ENCODE results near the gene ITLN1.

Gene ITLN1

DNA sequence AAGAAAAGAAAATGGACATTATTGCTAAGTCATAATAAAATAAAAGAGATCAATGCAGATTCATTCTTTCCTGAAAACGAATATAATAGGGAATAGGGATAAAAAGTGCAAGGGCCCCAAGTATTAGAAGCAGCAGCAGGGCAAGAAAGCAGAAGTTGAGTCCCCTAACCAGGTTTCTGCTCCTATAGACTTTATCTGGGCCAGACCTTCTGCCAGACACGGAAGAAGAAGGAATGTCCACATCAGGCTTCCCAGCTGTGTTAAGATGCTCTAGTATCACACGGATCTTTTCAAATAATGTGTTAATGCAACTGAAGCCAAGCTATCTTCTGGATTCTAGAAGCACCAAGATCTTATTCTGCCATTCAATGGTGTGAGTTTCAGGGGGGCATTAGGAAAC is 49.2 kb downstream of the ITLN1 start (continued):
- TF ChIP-seq, protein P1, sequence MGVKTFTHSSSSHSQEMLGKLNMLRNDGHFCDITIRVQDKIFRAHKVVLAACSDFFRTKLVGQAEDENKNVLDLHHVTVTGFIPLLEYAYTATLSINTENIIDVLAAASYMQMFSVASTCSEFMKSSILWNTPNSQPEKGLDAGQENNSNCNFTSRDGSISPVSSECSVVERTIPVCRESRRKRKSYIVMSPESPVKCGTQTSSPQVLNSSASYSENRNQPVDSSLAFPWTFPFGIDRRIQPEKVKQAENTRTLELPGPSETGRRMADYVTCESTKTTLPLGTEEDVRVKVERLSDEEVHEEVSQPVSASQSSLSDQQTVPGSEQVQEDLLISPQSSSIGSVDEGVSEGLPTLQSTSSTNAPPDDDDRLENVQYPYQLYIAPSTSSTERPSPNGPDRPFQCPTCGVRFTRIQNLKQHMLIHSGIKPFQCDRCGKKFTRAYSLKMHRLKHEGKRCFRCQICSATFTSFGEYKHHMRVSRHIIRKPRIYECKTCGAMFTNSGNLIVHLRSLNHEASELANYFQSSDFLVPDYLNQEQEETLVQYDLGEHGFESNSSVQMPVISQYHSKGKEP (tag by site-specific recombination; IDR thresholded peaks at IDR 0.05): no peak
- TF ChIP-seq ZNF335 (tag by site-specific recombination; conservative IDR thresholded peaks at IDR 0.05) (no peak), ZIC2 (tag by site-specific recombination; IDR thresholded peaks at IDR 0.05) (no peak), ZNF302 (tag by site-specific recombination; IDR thresholded peaks at IDR 0.05; ENCODE audit: low read depth) (no peak), ZNF843 (tag by site-specific recombination; IDR thresholded peaks at IDR 0.05) (no peak)

- POLR2A ChIA-PET: no interaction called here
Measured at GRCh38 chr1:160834945-160835565, 49.9 kb downstream of the ITLN1 start.

More at GRCh38 chr1:160834945-160835565, 49.9 kb downstream of the ITLN1 start:
- no peaks in the 10 kb centered on the region for H3K4me1 ChIP-seq (ENCODE audit: control insufficient read depth, insufficient read depth, low read length)
- CTCF ChIA-PET: interaction anchor here (0.6 to 6.6 kb wide), 34 partner anchors 8 to 270 kb away, joined by 3 to 132 read pairs (median 4); partner anchors contain the start of genes ITLN1 and ITLN2
- H3K9me3 ChIP-seq (ENCODE audit: control insufficient read depth, insufficient read depth, low read depth, low read length): no peaks in the 10 kb centered on the region
- H3K36me3 ChIP-seq (ENCODE audit: control insufficient read depth in 2 of 2, insufficient read depth in 1 of 2, low read length in 2 of 2): no peaks in the 10 kb centered on the region
- no peak overlapping the region for H3K27ac ChIP-seq (ENCODE audit: extremely low read depth, low read depth, low read length)
- no peak overlapping the region for H3K4me3 ChIP-seq (ENCODE audit: low read depth, low read length)
- TF ChIP-seq ZNF654 (tag by site-specific recombination; IDR thresholded peaks at IDR 0.05; ENCODE audit: low read depth): peak; percentile 42
- no peak for TF ChIP-seq ZNF133 (tag by site-specific recombination; IDR thresholded peaks at IDR 0.05)
- TF ChIP-seq ZNF132 (tag by site-specific recombination; IDR thresholded peaks at IDR 0.05; ENCODE audit: borderline replicate concordance): no peak
- TF ChIP-seq ZNF660 (tag by site-specific recombination; IDR thresholded peaks at IDR 0.05): peak; percentile 87
- no peak for TF ChIP-seq ZNF544 (tag by site-specific recombination; IDR thresholded peaks at IDR 0.05)
- TF ChIP-seq, protein P2, sequence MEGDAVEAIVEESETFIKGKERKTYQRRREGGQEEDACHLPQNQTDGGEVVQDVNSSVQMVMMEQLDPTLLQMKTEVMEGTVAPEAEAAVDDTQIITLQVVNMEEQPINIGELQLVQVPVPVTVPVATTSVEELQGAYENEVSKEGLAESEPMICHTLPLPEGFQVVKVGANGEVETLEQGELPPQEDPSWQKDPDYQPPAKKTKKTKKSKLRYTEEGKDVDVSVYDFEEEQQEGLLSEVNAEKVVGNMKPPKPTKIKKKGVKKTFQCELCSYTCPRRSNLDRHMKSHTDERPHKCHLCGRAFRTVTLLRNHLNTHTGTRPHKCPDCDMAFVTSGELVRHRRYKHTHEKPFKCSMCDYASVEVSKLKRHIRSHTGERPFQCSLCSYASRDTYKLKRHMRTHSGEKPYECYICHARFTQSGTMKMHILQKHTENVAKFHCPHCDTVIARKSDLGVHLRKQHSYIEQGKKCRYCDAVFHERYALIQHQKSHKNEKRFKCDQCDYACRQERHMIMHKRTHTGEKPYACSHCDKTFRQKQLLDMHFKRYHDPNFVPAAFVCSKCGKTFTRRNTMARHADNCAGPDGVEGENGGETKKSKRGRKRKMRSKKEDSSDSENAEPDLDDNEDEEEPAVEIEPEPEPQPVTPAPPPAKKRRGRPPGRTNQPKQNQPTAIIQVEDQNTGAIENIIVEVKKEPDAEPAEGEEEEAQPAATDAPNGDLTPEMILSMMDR (tag by site-specific recombination; IDR thresholded peaks at IDR 0.05): peak; percentile 17; the same call in 1 of the 2 replicates
- no peak for TF ChIP-seq ZNF626 (tag by site-specific recombination; IDR thresholded peaks at IDR 0.05)
- TF ChIP-seq, protein P3, sequence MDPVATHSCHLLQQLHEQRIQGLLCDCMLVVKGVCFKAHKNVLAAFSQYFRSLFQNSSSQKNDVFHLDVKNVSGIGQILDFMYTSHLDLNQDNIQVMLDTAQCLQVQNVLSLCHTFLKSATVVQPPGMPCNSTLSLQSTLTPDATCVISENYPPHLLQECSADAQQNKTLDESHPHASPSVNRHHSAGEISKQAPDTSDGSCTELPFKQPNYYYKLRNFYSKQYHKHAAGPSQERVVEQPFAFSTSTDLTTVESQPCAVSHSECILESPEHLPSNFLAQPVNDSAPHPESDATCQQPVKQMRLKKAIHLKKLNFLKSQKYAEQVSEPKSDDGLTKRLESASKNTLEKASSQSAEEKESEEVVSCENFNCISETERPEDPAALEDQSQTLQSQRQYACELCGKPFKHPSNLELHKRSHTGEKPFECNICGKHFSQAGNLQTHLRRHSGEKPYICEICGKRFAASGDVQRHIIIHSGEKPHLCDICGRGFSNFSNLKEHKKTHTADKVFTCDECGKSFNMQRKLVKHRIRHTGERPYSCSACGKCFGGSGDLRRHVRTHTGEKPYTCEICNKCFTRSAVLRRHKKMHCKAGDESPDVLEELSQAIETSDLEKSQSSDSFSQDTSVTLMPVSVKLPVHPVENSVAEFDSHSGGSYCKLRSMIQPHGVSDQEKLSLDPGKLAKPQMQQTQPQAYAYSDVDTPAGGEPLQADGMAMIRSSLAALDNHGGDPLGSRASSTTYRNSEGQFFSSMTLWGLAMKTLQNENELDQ (tag by site-specific recombination; IDR thresholded peaks at IDR 0.05; ENCODE audit: low read depth): no peak
- TF ChIP-seq PRDM2 (tag by site-specific recombination; IDR thresholded peaks at IDR 0.05; ENCODE audit: borderline replicate concordance): no peak
- TF ChIP-seq ZNF146 (tag by site-specific recombination; IDR thresholded peaks at IDR 0.05): no peak
